Breast epithelium (tissue), 4 donors: ENCODE results near the gene TSHZ3. TPM values are rescaled to one million over a fixed set of nuclear protein-coding genes. Genes with fewer than 3 reads are reported as not detected.

ENCODE experiments used
- DNase-seq, 2 donors: peaks; one replicate each; pipeline ENCODE4 v3.0.0-alpha.2; 2019; ENCODE audit warnings: low spot score in 2 of 2
- H3K27ac ChIP-seq, 2 donors: fragments of 200-600 bp; sonication (generic) in 1 of 2; one replicate each; pipeline ENCODE4 v1.5.1; 2016 to 2019; ENCODE audit warnings: mild to moderate bottlenecking in 1 of 2
- H3K27me3 ChIP-seq, 2 donors: fragments of 200-600 bp; sonication (generic) in 1 of 2; one replicate each; pipeline versions ENCODE4 v1.5.1 to v1.6.0; 2017 to 2019; ENCODE audit warnings: control low read depth in 1 of 2, mild to moderate bottlenecking in 1 of 2
- H3K36me3 ChIP-seq: fragments of 200-600 bp; one replicate; pipeline ENCODE4 v1.5.1; 2019
- H3K4me1 ChIP-seq, 2 donors: fragments of 200-600 bp; sonication (generic); one replicate each; pipeline ENCODE4 v1.5.1; 2016 to 2019; ENCODE audit warnings: control low read depth in 1 of 2
- H3K4me3 ChIP-seq, 3 donors: fragments of 200-600 bp; sonication (generic); 1 replicate in 2 of 3; 2 replicates in 1 of 3; pipeline ENCODE4 v1.5.1; 2016 to 2019; ENCODE audit warnings: mild to moderate bottlenecking in 3 of 3, moderate library complexity in 2 of 3
- H3K9me3 ChIP-seq, 2 donors: fragments of 200-600 bp; sonication (generic) in 1 of 2; one replicate each; pipeline ENCODE4 v1.5.1; 2016 to 2019; ENCODE audit warnings: control low read depth in 1 of 2
- CTCF ChIP-seq, 3 donors: fragments of 450-650 bp; IDR thresholded peaks; one replicate each; pipeline ENCODE4 v1.5.1; 2016 to 2017; ENCODE audit warnings: antibody characterized with exemption in 3 of 3, mild to moderate bottlenecking in 3 of 3, moderate library complexity in 3 of 3
- POLR2A ChIP-seq: fragments of 450-650 bp; IDR thresholded peaks from one replicate; pipeline ENCODE4 v1.6.1; 2016; ENCODE audit warnings: antibody characterized with exemption, mild to moderate bottlenecking, moderate library complexity
- POLR2AphosphoS5 ChIP-seq, 3 donors: sonication (generic); formaldehyde crosslinking; IDR thresholded peaks; one replicate each; pipeline ENCODE4 v1.6.1; 2017; ENCODE audit warnings: antibody characterized with exemption in 3 of 3
- intact Hi-C: fragments of 100-400 bp; cut with DNase I; formaldehyde crosslinking; loops from one replicate; pipeline ENCODE4 v1.15.1; 2023; ENCODE audit warnings: low total_unique reads
- total RNA-seq, 3 donors: library from RNA; depleted of rRNA; stranded (reverse); fragments of >200 nt; gene quantifications; one replicate each; pipeline ENCODE4 v1.1.0, GENCODE V29; 2016

TSHZ3 gene
- total RNA-seq, 3 donors from 2014 or later = 3.7 to 9.8 (median 8.3) TPM

- TF ChIP-seq POLR2A (no peak), CTCF (IDR thresholded peaks at IDR 0.05) (no peak), POLR2AphosphoS5 (IDR thresholded peaks at IDR 0.05) (no peak)
- peaks cover 0 to 3% of the 10 kb centered on the region in 2 donors for H3K9me3 ChIP-seq
- no peak overlapping the region for H3K4me3 ChIP-seq
- H3K36me3 ChIP-seq = no peaks in the 10 kb centered on the region
- no peak overlapping the region for H3K27ac ChIP-seq
- intact Hi-C loops = no loop called here
- H3K27me3 ChIP-seq = no peaks in the 10 kb centered on the region
- DNase-seq = no peak
- H3K4me1 ChIP-seq = no peaks in the 10 kb centered on the region
Observed at GRCh38 chr19:31235806-31236205, 113.4 kb downstream of the TSHZ3 start.

- Histone ChIP-seq H3K27me3 (no peaks in the 10 kb centered on the region), H3K4me3 (no peak overlapping the region), H3K9me3 (no peaks in the 10 kb centered on the region), H3K4me1 (no peaks in the 10 kb centered on the region), H3K27ac (no peak overlapping the region), H3K36me3 (no peaks in the 10 kb centered on the region)
- DNase-seq = no peak
- TF ChIP-seq POLR2AphosphoS5 (IDR thresholded peaks at IDR 0.05) = no peak
- no peak for TF ChIP-seq POLR2A
- no peak for TF ChIP-seq CTCF (IDR thresholded peaks at IDR 0.05)
- intact Hi-C loops = no loop called here
Observed at GRCh38 chr19:31233295-31233800, 115.9 kb downstream of the TSHZ3 start.

- Histone ChIP-seq H3K36me3 (no peaks in the 10 kb centered on the region), H3K27me3 (no peaks in the 10 kb centered on the region), H3K9me3 (no peaks in the 10 kb centered on the region), H3K27ac (no peak overlapping the region), H3K4me3 (no peak overlapping the region), H3K4me1 (no peaks in the 10 kb centered on the region)
- DNase-seq = no peak
- intact Hi-C loops = no loop called here
- TF ChIP-seq CTCF (IDR thresholded peaks at IDR 0.05) = no peak
- TF ChIP-seq POLR2A = no peak
- TF ChIP-seq POLR2AphosphoS5 (IDR thresholded peaks at IDR 0.05) = no peak
Observed at GRCh38 chr19:31232871-31233270, 116.4 kb downstream of the TSHZ3 start.

GRCh38 chr19:31232180-31232579 lies 117.1 kb downstream of the TSHZ3 start:
- DNase-seq = no peak
- TF ChIP-seq POLR2AphosphoS5 (IDR thresholded peaks at IDR 0.05) = no peak
- TF ChIP-seq POLR2A = no peak
- TF ChIP-seq CTCF (IDR thresholded peaks at IDR 0.05) = no peak
- no peak overlapping the region for H3K4me3 ChIP-seq
- intact Hi-C loops = no loop called here
- no peaks in the 10 kb centered on the region for H3K4me1 ChIP-seq
- no peak overlapping the region for H3K27ac ChIP-seq
- H3K27me3 ChIP-seq = no peaks in the 10 kb centered on the region
- H3K36me3 ChIP-seq = no peaks in the 10 kb centered on the region
- H3K9me3 ChIP-seq = no peaks in the 10 kb centered on the region

GRCh38 chr19:31231237-31231636 lies 118.0 kb downstream of the TSHZ3 start:
- intact Hi-C loops = no loop called here
- no peaks in the 10 kb centered on the region for H3K36me3 ChIP-seq
- DNase-seq = no peak
- H3K27me3 ChIP-seq = no peaks in the 10 kb centered on the region
- TF ChIP-seq POLR2AphosphoS5 (IDR thresholded peaks at IDR 0.05) (no peak), POLR2A (no peak), CTCF (IDR thresholded peaks at IDR 0.05) (no peak)
- no peak overlapping the region for H3K4me3 ChIP-seq
- H3K27ac ChIP-seq = no peak overlapping the region
- no peaks in the 10 kb centered on the region for H3K9me3 ChIP-seq
- H3K4me1 ChIP-seq = no peaks in the 10 kb centered on the region
